Measurements from ENCODE around the gene TMEM232. TPM values are rescaled to one million over a fixed set of nuclear protein-coding genes. Genes with fewer than 3 reads are reported as not detected.
"Not testable (repeated sequence)": the region's sequence is repeated elsewhere in the genome, so short reads cannot be mapped to it uniquely, and the experiment has no call there.

TMEM232 gene
- total RNA-seq, 1 donor from 2014 or later, result 1.3 TPM

DNA sequence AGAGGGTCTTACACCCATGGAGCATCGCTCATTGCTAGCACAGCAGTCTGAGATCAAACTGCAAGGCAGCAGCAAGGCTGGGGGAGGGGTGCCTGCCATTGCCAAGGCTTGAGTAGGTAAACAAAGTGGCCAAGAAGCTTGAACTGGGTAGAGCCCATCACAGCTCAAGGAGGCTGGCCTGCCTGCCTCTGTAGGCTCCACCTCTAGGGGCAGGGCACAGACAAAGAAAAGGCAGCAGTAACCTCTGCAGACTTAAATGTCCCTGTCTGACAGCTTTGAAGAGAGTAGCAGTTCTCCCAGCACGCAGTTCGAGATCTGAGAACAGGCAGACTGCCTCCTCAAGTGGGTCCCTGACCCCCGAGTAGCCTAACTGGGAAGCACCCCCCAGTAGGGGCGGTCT, 33.8 kb downstream of the TMEM232 start:
- H3K4me3 Mint-ChIP-seq; intact Hi-C loops (cut with micrococcal nuclease): not testable (repeated sequence)

DNA sequence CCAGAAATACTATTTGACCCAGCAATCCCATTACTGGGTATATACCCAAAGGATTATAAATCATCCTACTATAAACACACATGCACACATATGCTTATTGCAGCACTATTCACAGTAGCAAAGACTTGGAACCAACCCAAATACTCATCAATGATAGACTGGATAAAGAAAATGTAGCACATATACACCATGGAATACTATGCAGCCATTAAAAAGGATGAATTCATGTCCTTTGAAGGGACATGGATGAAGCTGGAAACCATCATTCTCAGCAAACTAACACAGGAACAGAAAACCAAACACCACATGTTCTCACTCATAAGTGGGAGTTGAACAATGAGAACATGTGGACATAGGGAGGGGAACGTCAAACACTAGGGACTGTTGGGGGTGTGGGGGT, 35.9 kb downstream of the TMEM232 start:
- H3K4me1 Mint-ChIP-seq (ENCODE audit: low read depth); DNase-seq (ENCODE audit: low spot score); intact Hi-C loops (cut with micrococcal nuclease); H3K36me3 Mint-ChIP-seq (ENCODE audit: low read depth); H3K27ac Mint-ChIP-seq; H3K4me3 Mint-ChIP-seq; H3K9me3 Mint-ChIP-seq; H3K27me3 Mint-ChIP-seq (ENCODE audit: insufficient read depth): not testable (repeated sequence)

More for the DNA sequence above, 33.8 kb downstream of the TMEM232 start:
- not testable (repeated sequence) for DNase-seq (ENCODE audit: low spot score); H3K4me1 Mint-ChIP-seq (ENCODE audit: low read depth); H3K36me3 Mint-ChIP-seq (ENCODE audit: low read depth); H3K9me3 Mint-ChIP-seq; H3K27me3 Mint-ChIP-seq (ENCODE audit: insufficient read depth); H3K27ac Mint-ChIP-seq

DNA sequence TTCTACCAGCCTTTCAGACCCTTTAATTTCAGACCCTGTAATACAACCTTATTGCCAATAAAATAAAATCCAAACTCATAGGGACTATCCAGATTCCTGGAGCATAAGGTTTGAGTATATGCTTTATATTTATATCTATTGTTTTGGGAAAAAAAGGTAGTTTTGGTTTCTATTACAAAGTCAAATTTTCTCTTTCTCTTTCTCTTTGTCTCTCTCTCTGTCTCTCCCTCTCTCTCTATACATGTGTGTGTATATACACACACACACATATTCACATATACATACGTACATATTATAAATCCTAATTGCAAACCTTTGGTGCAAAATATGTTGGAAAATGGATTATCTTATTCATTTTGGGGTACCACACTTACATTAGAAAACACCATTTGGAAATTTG, 39.0 kb downstream of the TMEM232 start:
- peaks cover 10% of the 10 kb centered on the region for H3K4me1 Mint-ChIP-seq (ENCODE audit: low read depth)
- peaks cover 2% of the 10 kb centered on the region for H3K27me3 Mint-ChIP-seq (ENCODE audit: insufficient read depth)
- intact Hi-C loops (cut with micrococcal nuclease), result loop anchor here (5.0 kb wide), 1 partner anchor 65 kb away; no protein-coding TSS in a partner anchor
- H3K9me3 Mint-ChIP-seq, result peaks cover 4% of the 10 kb centered on the region
- DNase-seq (ENCODE audit: low spot score), result no peak
- no peak overlapping the region for H3K4me3 Mint-ChIP-seq
- no peaks in the 10 kb centered on the region for H3K36me3 Mint-ChIP-seq (ENCODE audit: low read depth)
- no peak overlapping the region for H3K27ac Mint-ChIP-seq

DNA sequence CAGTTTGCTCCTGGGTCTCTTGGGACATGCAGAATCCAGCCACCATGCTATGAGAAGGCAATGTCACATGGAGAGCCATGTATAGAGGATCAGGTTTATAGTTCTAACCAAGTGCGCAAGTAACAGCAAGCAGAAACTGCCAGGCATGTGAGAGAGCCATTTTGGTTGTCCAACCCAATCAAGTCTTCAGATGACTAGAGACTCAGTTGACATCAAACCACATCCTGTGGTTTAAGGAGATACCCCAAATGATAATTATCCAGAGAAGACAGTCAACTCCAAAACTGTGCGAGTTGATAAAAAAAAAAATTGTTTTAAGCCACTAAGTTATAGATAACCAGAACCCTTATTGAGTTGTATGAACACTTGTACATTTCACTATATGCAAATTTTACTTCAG, 40.2 kb downstream of the TMEM232 start:
- H3K4me1 Mint-ChIP-seq (ENCODE audit: low read depth), result peaks cover 10% of the 10 kb centered on the region
- H3K27me3 Mint-ChIP-seq (ENCODE audit: insufficient read depth), result peaks cover 4% of the 10 kb centered on the region
- H3K9me3 Mint-ChIP-seq, result peaks cover under 1% of the 10 kb centered on the region
- no peak overlapping the region for H3K27ac Mint-ChIP-seq
- no peak for DNase-seq (ENCODE audit: low spot score)
- intact Hi-C loops (cut with micrococcal nuclease), result loop anchor here (5.0 kb wide), 1 partner anchor 66 kb away; no protein-coding TSS in a partner anchor
- no peaks in the 10 kb centered on the region for H3K36me3 Mint-ChIP-seq (ENCODE audit: low read depth)
- no peak overlapping the region for H3K4me3 Mint-ChIP-seq

DNA sequence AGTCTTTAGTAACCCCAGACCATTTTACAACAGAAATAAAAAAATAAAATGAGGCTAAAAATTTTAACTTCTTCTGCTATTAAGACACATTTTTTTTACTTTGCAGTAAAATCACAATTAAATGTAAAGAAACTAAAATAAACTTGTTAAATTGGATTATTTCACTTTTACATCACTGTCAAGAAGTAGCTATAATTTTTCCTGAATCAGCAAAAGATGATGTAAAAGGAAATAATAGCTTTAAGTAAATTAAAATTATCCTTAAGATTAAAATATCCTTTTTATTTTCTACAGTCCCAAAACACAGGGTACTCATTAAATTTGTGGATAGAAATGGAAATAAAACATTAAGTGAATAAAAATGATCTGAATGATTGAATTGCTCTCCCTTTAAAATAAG, 44.5 kb downstream of the TMEM232 start:
- intact Hi-C loops (cut with micrococcal nuclease), result no loop called here

DNA sequence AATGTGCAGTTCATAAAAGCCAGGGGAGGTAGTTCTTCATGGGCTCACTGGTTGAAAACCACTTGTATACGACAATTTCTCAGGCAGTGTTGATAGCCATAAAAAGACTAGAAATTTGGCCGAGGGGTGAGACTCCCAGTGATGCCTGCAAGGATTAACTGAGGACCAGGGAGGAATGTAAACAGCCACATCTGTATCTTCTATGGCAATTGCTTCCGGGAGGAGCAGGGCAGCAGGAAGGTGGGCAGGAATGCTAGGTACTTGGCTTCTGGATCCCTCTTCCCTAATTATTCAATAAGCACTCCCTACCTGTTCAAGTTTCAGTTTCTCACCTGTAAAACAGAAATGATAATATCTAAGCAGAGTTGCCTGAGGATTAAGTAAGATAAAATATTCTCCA, 45.4 kb downstream of the TMEM232 start:
- Mint-ChIP-seq H3K27me3 (ENCODE audit: insufficient read depth) (peaks cover 9% of the 10 kb centered on the region), H3K27ac (no peak overlapping the region), H3K9me3 (no peaks in the 10 kb centered on the region), H3K4me3 (no peak overlapping the region), H3K4me1 (ENCODE audit: low read depth) (no peaks in the 10 kb centered on the region), H3K36me3 (ENCODE audit: low read depth) (no peaks in the 10 kb centered on the region)
- no peak for DNase-seq (ENCODE audit: low spot score)
- intact Hi-C loops (cut with micrococcal nuclease), result no loop called here

More for the DNA sequence above, 44.5 kb downstream of the TMEM232 start:
- peaks cover 1% of the 10 kb centered on the region for H3K4me1 Mint-ChIP-seq (ENCODE audit: low read depth)
- no peak overlapping the region for H3K4me3 Mint-ChIP-seq
- H3K27me3 Mint-ChIP-seq (ENCODE audit: insufficient read depth), result peaks cover 9% of the 10 kb centered on the region
- no peak overlapping the region for H3K27ac Mint-ChIP-seq
- no peak for DNase-seq (ENCODE audit: low spot score)
- no peaks in the 10 kb centered on the region for H3K36me3 Mint-ChIP-seq (ENCODE audit: low read depth)
- no peaks in the 10 kb centered on the region for H3K9me3 Mint-ChIP-seq

DNA sequence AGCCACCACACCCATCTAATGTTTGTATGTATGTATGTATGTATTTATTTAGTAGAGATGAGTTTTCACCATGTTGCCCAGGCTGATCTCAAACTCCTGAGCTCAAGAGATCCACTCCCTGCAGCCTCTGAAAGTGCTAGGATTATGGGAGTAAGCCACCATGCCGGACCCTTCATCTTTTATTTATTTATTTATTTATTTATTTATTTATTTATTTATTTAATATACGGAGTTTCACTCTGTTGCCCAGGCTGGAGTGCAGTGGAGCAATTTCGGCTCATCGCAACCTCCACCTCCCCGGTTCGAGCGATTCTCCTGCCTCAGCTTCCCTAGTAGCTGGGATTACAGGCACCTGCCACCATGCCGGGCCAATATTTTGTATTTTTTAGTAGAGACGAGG, 49.9 kb downstream of the TMEM232 start:
- intact Hi-C loops (cut with micrococcal nuclease); DNase-seq (ENCODE audit: low spot score); H3K9me3 Mint-ChIP-seq; H3K27ac Mint-ChIP-seq; H3K27me3 Mint-ChIP-seq (ENCODE audit: insufficient read depth); H3K4me1 Mint-ChIP-seq (ENCODE audit: low read depth); H3K4me3 Mint-ChIP-seq; H3K36me3 Mint-ChIP-seq (ENCODE audit: low read depth): not testable (repeated sequence)

DNA sequence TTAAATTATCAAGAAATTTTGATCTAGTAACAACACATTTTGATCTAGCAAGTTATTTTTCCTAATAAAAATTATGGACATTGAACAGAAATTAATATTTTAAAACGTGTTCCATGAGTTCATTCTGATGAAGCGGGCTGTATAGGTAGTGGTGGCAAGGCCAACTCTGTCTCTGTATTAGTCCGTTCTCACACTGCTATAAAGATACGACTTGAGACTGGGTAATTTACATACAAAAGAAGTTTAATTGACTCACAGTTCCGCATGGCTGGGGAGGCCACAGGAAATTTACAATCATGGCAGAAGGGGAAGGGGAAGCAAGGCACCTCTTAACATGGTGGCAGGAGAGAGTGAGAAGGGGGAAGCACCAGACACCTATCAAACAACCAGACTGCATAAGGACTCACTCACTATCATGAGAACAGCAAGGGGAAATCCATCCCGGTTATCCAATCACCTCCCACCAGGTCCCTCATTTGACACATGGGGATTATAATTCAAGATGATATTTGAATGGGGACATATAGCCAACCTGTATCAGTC, 61.2 kb downstream of the TMEM232 start:
- no peak for DNase-seq (ENCODE audit: low spot score)
- H3K27ac Mint-ChIP-seq, result no peak overlapping the region
- intact Hi-C loops (cut with micrococcal nuclease), result no loop called here
- peaks cover 2% of the 10 kb centered on the region for H3K27me3 Mint-ChIP-seq (ENCODE audit: insufficient read depth)
- no peaks in the 10 kb centered on the region for H3K36me3 Mint-ChIP-seq (ENCODE audit: low read depth)
- H3K4me1 Mint-ChIP-seq (ENCODE audit: low read depth), result no peaks in the 10 kb centered on the region
- no peaks in the 10 kb centered on the region for H3K9me3 Mint-ChIP-seq
- H3K4me3 Mint-ChIP-seq, result no peak overlapping the region

DNA sequence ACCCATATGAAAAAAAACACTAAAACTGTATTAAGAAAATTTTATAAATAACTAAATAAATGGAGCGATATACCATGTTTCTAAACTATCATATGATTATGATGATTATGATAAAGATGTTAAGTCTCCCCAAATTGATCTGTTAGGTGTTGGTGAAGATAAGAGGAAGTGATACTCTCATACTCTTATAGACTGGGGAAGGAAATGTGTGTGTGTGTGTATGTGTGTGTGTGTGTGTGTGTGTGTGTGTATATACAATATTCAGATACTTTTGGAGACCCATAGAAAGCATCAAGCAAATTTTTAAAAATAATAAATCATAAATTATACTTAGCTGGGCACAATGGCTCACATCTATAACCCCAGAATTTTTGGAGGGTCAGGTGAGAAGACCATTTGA, 62.9 kb downstream of the TMEM232 start:
- Mint-ChIP-seq H3K27ac (no peak overlapping the region), H3K4me1 (ENCODE audit: low read depth) (no peaks in the 10 kb centered on the region), H3K9me3 (no peaks in the 10 kb centered on the region), H3K36me3 (ENCODE audit: low read depth) (no peaks in the 10 kb centered on the region), H3K27me3 (ENCODE audit: insufficient read depth) (peaks cover 2% of the 10 kb centered on the region), H3K4me3 (no peak overlapping the region)
- intact Hi-C loops (cut with micrococcal nuclease), result no loop called here
- no peak for DNase-seq (ENCODE audit: low spot score)

DNA sequence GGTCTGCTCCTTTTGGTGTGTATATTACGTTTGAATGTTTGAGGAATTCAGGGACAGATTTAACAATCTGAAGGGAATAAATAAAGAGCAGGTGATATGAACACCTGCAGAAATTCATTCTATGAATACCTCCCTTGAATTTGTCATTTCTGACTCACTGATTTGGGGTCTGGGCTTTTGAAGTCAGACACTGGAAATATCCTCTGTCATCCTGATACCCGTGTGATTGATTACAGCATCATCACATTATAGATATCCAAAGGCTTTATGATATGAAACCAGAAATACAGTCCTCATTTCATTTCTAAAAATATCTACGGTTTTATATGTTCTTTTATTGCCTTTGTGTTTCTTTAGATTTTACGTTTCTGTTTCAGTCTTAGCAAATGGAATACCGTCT, 68.5 kb downstream of the TMEM232 start:
- Mint-ChIP-seq H3K27me3 (ENCODE audit: insufficient read depth) (no peaks in the 10 kb centered on the region), H3K4me1 (ENCODE audit: low read depth) (no peaks in the 10 kb centered on the region), H3K27ac (no peak overlapping the region), H3K9me3 (no peaks in the 10 kb centered on the region), H3K36me3 (ENCODE audit: low read depth) (no peaks in the 10 kb centered on the region), H3K4me3 (no peak overlapping the region)
- intact Hi-C loops (cut with micrococcal nuclease), result no loop called here
- no peak for DNase-seq (ENCODE audit: low spot score)

DNA sequence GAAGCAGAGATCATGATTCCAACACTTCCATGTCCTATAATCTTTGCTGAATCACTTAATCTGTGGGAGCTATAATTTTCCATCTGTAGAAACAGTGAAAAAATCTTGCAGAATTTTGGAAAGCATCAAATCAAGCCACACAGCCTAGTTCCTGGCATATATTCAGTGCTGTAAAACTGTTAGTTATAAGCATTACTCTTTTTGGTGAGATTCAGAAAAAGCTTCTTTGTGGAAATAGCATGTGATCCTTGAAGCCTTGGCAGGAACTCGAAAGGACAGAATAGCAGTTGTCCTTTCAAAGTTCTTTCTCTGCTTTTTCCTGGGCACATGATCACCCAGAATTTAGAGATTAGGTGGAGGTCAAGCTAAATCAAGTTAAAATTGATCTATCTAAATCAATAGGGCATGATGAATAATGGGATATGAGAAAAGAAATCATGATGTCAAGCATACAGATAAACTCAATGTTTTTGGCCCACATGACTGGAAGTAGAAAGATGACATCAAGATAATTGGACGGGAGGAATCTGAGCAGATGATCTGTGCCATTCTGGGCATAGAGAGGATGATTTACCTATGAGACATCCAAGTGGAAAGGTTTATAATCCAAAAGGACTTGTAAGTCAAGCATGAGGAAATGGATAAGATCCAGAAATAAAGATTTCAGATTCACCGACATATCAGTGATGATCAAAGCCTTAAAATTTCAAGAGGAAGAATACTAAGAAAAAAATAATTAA, 73.1 kb downstream of the TMEM232 start:
- no peaks in the 10 kb centered on the region for H3K9me3 Mint-ChIP-seq
- H3K4me3 Mint-ChIP-seq, result no peak overlapping the region
- intact Hi-C loops (cut with micrococcal nuclease), result no loop called here
- no peaks in the 10 kb centered on the region for H3K4me1 Mint-ChIP-seq (ENCODE audit: low read depth)
- no peak overlapping the region for H3K27ac Mint-ChIP-seq
- DNase-seq (ENCODE audit: low spot score), result no peak
- H3K27me3 Mint-ChIP-seq (ENCODE audit: insufficient read depth), result no peaks in the 10 kb centered on the region
- no peaks in the 10 kb centered on the region for H3K36me3 Mint-ChIP-seq (ENCODE audit: low read depth)

DNA sequence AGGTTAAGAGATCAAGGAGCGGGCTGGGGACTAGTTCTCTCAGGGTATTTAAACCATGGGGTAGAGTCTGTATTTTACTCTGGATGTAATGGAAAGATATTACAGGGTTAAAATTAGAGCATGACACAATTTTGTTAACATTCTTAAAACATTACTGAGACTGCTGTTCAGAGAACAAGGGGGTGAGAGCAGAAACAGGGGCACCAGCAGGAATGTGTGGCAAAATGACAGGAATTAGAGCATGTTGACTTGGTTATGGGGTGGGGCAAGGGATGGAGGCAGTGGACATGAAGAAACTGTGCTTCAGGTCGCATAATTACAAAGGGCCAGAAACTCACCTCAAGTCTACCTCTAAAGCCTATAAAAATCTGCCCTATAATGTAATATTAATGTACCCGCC, 75.0 kb downstream of the TMEM232 start:
- Mint-ChIP-seq H3K9me3 (no peaks in the 10 kb centered on the region), H3K36me3 (ENCODE audit: low read depth) (no peaks in the 10 kb centered on the region), H3K4me3 (no peak overlapping the region), H3K27ac (no peak overlapping the region), H3K4me1 (ENCODE audit: low read depth) (no peaks in the 10 kb centered on the region), H3K27me3 (ENCODE audit: insufficient read depth) (no peaks in the 10 kb centered on the region)
- DNase-seq (ENCODE audit: low spot score), result no peak
- intact Hi-C loops (cut with micrococcal nuclease), result no loop called here

DNA sequence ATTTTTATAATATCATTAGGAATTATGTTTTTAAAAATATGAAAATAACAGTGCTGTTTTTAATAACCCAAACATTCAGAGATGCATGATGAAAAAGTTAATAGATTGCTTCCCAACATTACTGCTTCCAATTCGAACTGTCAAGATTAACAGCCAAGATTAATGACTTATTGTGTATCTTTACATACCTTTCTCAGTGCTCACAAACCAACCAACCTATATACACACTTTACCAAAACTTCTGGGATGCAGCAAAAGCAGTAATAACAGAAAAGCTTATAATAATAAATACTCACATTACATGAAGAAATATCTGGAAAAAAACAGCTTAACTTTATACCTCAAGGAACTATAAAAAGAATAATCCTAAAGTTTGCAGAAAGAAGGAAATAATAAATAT, 82.1 kb downstream of the TMEM232 start:
- intact Hi-C loops (cut with micrococcal nuclease), result no loop called here

More for the DNA sequence above, 82.1 kb downstream of the TMEM232 start:
- no peaks in the 10 kb centered on the region for H3K36me3 Mint-ChIP-seq (ENCODE audit: low read depth)
- H3K4me3 Mint-ChIP-seq, result no peak overlapping the region
- H3K4me1 Mint-ChIP-seq (ENCODE audit: low read depth), result no peaks in the 10 kb centered on the region
- no peak overlapping the region for H3K27ac Mint-ChIP-seq
- no peaks in the 10 kb centered on the region for H3K9me3 Mint-ChIP-seq
- no peak for DNase-seq (ENCODE audit: low spot score)
- no peaks in the 10 kb centered on the region for H3K27me3 Mint-ChIP-seq (ENCODE audit: insufficient read depth)
